Measurements from ENCODE around the gene UBQLN4. TPM values are rescaled to one million over a fixed set of nuclear protein-coding genes. Genes with fewer than 3 reads are reported as not detected.
"Not testable (repeated sequence)": the region's sequence is repeated elsewhere in the genome, so short reads cannot be mapped to it uniquely, and the experiment has no call there.

Gene UBQLN4
- total RNA-seq, 1 experiment from 2014 or later: 37.3 TPM

GRCh38 chr1:156045076-156045475, 8.5 kb downstream of the UBQLN4 start:
- ATAC-seq (no peak), DNase-seq (ENCODE audit: low spot score) (no peak)
- no peak for TF ChIP-seq ZSCAN18 (CRISPR knock-in tag; IDR thresholded peaks at IDR 0.05)
- TF ChIP-seq TCF7 (CRISPR knock-in tag; IDR thresholded peaks at IDR 0.05; ENCODE audit: low read depth): no peak
- TF ChIP-seq ELF4 (CRISPR knock-in tag; IDR thresholded peaks at IDR 0.05; ENCODE audit: low read depth): no peak
- TF ChIP-seq PREB (CRISPR knock-in tag; IDR thresholded peaks at IDR 0.05; ENCODE audit: borderline replicate concordance): no peak
- no peak for TF ChIP-seq CDX4 (CRISPR knock-in tag; IDR thresholded peaks at IDR 0.05; ENCODE audit: borderline replicate concordance)
- peaks cover 40% of the 10 kb centered on the region for H3K36me3 Mint-ChIP-seq
- no peaks in the 10 kb centered on the region for H3K27me3 Mint-ChIP-seq (ENCODE audit: low read depth)
- CTCF ChIA-PET: interaction anchor here (1.0 to 2.2 kb wide), 3 partner anchors 19 to 107 kb away, joined by 3 to 7 read pairs (median 4); no protein-coding TSS in a partner anchor
- no peak overlapping the region for H3K27ac Mint-ChIP-seq
- H3K9me3 Mint-ChIP-seq: no peaks in the 10 kb centered on the region
- H3K4me3 Mint-ChIP-seq: no peak overlapping the region
- POLR2A ChIA-PET: interaction anchor here (1.7 kb wide), 1 partner anchor 16 kb away, joined by 4 read pairs; the partner anchor contains the start of gene RAB25
- H3K4me1 Mint-ChIP-seq: no peaks in the 10 kb centered on the region

GRCh38 chr1:156042828-156043227, 10.8 kb downstream of the UBQLN4 start:
- H3K27ac Mint-ChIP-seq: no peak overlapping the region
- ChIA-PET POLR2A (no interaction called here), CTCF (interaction anchor here (0.5 to 1.3 kb wide), 2 partner anchors 9 to 53 kb away, joined by 3 read pairs; no protein-coding TSS in a partner anchor)
- DNase-seq (ENCODE audit: low spot score) (no peak), ATAC-seq (no peak)
- H3K9me3 Mint-ChIP-seq: no peaks in the 10 kb centered on the region
- H3K27me3 Mint-ChIP-seq (ENCODE audit: low read depth): no peaks in the 10 kb centered on the region
- no peak overlapping the region for H3K4me3 Mint-ChIP-seq
- H3K36me3 Mint-ChIP-seq: peaks cover 30% of the 10 kb centered on the region
- TF ChIP-seq ZNF138 (CRISPR knock-in tag; conservative IDR thresholded peaks at IDR 0.05): no peak
- TF ChIP-seq ZNF232 (CRISPR knock-in tag; IDR thresholded peaks at IDR 0.05): no peak
- TF ChIP-seq ZNF317 (CRISPR knock-in tag; IDR thresholded peaks at IDR 0.05; ENCODE audit: borderline replicate concordance, low read depth): no peak
- TF ChIP-seq ATF1 (CRISPR knock-in tag; IDR thresholded peaks at IDR 0.05): no peak
- no peak for TF ChIP-seq SP1 (CRISPR knock-in tag; conservative IDR thresholded peaks at IDR 0.05)
- no peak for TF ChIP-seq IRF2 (CRISPR knock-in tag; IDR thresholded peaks at IDR 0.05; ENCODE audit: borderline replicate concordance, low read depth)
- no peak for TF ChIP-seq ELF4 (CRISPR knock-in tag; IDR thresholded peaks at IDR 0.05; ENCODE audit: low read depth)
- no peak for TF ChIP-seq CREB1 (CRISPR knock-in tag; IDR thresholded peaks at IDR 0.05)
- no peak for TF ChIP-seq NR2C2 (CRISPR knock-in tag; IDR thresholded peaks at IDR 0.05)
- TF ChIP-seq ATF2 (CRISPR knock-in tag; IDR thresholded peaks at IDR 0.05; ENCODE audit: borderline replicate concordance, low read depth): no peak
- H3K4me1 Mint-ChIP-seq: no peaks in the 10 kb centered on the region

- H3K27ac Mint-ChIP-seq; H3K9me3 Mint-ChIP-seq; POLR2A ChIA-PET; H3K4me1 Mint-ChIP-seq; CTCF ChIA-PET; H3K4me3 Mint-ChIP-seq; DNase-seq (ENCODE audit: low spot score); ATAC-seq; H3K27me3 Mint-ChIP-seq (ENCODE audit: low read depth): not testable (repeated sequence)
- H3K36me3 Mint-ChIP-seq: peaks cover 13% of the 10 kb centered on the region
Observed at GRCh38 chr1:156034991-156035390, 18.6 kb downstream of the UBQLN4 start.

- Mint-ChIP-seq H3K36me3 (peaks cover 7% of the 10 kb centered on the region), H3K4me1 (no peaks in the 10 kb centered on the region), H3K27me3 (ENCODE audit: low read depth) (no peaks in the 10 kb centered on the region), H3K9me3 (no peaks in the 10 kb centered on the region), H3K27ac (no peak overlapping the region), H3K4me3 (no peak overlapping the region)
- CTCF ChIA-PET: interaction anchor here (0.6 to 5.2 kb wide), 4 partner anchors 10 to 184 kb away, joined by 3 to 36 read pairs (median 3); no protein-coding TSS in a partner anchor
- ATAC-seq (no peak), DNase-seq (ENCODE audit: low spot score) (no peak)
- no peak for TF ChIP-seq SMAD4 (CRISPR knock-in tag; IDR thresholded peaks at IDR 0.05)
- TF ChIP-seq ZBTB43 (CRISPR knock-in tag; IDR thresholded peaks at IDR 0.05): no peak
- no peak for TF ChIP-seq RORB (CRISPR knock-in tag; IDR thresholded peaks at IDR 0.05)
- TF ChIP-seq TEAD1 (CRISPR knock-in tag; IDR thresholded peaks at IDR 0.05): no peak
- POLR2A ChIA-PET: interaction anchor here (0.7 to 1.1 kb wide), 2 partner anchors 28 to 51 kb away, joined by 4 read pairs; partner anchors contain the start of gene RAB25
Observed at GRCh38 chr1:156033011-156033410, 20.6 kb downstream of the UBQLN4 start.

Measured in WTC11 (cell line).